GM10847 (cell line): ENCODE data around the gene BANF1.

ENCODE experiments used
- POLR2A ChIP-seq: IDR thresholded peaks from 2 replicates; pipeline ENCODE4 v1.6.1; 2011; ENCODE audit not compliant: insufficient read length; ENCODE audit errors: extremely low read depth

The BANF1 gene

DNA sequence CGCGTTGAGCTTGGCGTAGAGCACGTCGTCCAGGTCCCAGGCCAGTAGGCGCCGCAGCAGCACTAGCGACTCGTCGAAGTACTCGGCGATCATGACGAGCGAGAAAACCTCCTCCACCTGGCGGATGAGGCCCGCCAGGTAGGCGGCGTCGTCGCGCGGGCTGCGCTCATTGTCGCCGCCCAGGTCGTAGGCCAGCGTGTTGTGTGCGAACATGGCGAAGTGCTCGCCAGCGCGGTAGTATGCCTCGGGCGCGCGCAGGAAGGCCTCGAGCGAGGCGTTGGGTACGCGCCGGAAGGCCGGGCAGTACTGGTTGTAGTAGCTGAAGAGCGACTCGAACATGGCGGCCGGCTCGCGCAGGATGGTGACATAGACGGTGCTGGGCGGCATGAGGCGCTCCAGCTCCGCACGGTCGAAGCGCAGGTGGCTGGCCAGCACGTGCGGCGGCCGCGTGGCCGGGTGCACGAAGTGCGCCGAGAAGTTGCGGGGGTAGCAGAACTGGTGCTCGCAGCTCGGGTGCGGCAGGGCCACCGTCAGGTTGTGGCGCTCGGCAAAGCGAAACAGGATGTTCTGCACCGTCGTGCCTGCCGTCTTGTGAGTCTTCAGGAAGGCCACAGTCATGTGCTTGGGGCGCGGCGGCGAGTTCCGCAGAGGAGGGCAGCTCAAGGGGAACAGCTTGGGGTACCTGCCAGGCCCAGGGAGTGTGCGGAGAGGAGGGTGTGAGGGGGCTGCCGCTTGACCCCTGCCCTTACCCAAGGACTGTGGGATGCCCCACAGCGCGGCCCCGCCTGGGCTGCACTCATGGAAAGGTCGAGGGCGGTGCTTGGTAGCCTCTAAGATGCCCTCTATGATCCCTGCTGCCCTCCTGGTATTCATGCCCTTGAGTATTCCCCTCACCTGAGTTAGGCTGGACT lies 40.9 kb downstream of the BANF1 start:
- TF ChIP-seq POLR2A: no peak

DNA sequence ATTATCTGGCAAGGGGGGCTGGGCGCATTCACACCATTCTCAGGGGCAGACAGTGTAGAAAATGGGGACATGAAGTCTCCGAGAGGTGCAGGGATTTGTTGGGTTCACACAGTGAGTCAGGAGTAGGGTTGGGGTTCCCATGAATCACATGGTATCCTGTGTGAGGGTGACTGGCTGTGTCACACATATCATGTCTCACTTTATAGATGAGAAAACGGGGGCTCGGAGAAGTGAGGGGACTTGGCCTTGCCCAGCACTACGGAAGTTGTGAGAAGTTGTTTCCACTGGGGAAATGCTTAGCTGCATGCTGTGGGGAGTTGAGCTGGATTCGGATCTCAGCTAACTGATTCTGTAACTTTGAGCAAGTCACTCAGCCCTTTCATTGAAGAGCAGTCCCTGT lies 42.5 kb downstream of the BANF1 start:
- TF ChIP-seq POLR2A: no peak

DNA sequence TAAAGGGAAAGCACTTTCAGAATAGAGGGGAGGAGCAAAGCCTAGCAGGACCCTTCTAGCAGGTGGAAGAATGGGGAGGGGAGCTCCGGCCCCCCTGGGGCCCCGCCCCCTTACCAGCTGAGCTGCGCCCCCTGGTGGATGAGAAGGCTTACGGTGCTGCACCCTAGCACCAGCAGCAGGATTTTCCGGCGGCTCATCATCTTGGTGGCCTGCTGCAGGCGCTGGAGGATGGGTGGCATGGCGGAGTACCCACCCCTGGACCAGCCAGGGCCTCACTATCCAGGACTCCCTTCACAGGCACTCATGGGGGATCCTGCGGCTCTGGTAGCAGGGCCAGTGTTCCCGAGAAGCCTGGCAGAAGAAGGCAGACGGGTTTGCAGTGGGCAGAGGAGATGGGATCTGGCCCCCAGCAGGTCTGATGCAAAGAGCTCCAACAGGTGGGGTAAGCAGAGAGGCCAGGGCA lies 42.9 kb downstream of the BANF1 start:
- no peak for TF ChIP-seq POLR2A

DNA sequence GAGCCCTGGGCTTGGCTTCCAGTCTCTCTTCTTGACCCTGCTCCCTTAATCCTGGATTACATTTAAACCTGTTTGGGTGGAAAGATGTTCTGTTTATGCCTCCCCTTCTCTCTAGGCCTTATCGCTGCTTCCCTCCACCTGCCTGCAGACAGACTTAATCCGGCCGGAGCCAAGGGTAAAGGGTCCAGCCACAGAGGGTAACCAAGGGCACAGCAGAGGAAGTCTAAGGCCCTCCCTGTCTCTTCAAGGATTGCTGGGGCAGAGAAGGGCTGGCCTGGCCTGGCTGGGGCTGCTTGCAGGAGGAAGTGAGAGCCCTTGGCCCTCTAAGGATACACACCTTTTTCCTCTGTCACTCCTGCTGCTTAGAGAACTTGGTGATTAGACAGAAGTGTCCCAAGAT lies 44.6 kb downstream of the BANF1 start:
- TF ChIP-seq POLR2A: no peak

DNA sequence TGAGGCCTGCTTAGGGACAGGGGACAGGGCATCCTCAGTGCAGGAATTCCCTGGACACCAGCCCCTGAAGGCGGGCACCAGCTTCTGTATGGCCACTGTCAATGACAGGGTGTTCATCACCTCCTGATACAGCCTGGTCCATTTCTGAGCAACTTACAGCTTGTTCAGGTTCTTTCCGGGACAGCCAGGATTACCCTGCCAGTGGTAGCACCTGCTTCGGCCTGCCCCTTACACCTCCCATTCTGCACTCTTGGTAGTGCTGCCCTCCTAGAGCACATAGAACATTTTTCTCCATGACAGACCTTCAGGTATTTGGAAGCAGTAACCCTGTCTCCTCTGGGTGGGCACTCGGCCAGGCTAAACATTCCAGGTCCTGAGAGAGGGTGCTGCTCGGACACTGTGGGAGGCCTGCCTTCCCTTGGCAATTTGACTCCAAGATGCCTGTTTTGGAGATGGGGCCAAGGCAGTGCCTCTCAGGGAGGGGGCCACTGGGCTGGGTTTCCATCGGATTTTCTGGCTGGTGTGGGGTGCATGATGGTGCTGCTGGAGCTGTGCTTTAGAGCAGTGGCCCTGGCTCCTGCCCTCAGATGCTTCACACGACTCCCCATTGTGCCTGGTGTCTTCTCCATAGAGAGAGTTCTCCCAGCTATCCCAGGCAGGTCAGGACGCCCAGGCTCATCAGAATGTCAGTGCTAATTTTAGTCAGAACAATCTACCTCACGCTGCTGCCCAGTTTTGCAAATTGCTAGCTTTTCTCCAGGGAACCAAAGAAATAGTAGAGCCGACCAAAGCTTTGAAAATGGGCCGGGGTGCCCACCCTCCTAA lies 45.5 kb downstream of the BANF1 start:
- TF ChIP-seq POLR2A: no peak

DNA sequence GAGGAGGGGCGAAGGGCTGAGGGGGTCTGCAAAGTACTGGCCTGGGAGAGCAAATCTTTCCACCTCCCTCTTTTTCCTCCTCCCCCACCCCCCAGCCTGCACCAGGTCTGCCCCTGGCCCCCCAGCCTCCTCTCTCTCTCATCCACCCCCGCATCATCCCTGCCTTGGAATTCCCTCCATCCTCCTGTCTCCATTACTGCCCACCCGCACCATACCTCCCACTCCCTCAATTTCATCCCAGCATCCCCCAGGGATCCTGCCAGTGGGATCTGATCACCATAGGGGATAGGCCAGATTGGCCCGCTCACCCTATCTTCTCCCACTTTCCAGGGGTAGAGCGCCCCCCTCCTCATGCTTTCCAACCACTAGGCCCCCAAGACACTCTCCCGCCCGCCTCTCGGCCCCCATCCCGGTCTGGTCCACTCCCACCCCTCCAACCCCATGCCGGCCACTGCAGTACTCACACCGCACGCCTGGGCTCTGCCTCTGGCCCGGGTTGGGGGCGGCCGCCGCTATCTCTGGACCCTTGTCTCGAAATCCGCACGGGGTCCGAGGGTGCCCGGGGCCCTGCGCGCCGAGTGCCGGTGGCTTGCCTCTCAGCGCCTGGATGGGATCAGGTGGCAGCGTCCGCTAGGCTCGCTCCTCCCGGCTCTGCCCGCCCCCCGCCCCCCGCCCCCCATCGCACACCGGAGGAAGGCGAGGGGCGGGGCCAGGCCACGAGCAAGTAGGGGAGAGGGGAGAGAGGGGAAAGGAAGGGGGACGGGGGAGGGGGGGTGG lies 46.4 kb downstream of the BANF1 start, which contains the start of gene GAL3ST3:
Gene GAL3ST3, minus strand, starts transcription at position 615 of the 777 bp plus-strand sequence. CDS start 3,746 bp downstream, outside the sequence.
- no peak for TF ChIP-seq POLR2A

DNA sequence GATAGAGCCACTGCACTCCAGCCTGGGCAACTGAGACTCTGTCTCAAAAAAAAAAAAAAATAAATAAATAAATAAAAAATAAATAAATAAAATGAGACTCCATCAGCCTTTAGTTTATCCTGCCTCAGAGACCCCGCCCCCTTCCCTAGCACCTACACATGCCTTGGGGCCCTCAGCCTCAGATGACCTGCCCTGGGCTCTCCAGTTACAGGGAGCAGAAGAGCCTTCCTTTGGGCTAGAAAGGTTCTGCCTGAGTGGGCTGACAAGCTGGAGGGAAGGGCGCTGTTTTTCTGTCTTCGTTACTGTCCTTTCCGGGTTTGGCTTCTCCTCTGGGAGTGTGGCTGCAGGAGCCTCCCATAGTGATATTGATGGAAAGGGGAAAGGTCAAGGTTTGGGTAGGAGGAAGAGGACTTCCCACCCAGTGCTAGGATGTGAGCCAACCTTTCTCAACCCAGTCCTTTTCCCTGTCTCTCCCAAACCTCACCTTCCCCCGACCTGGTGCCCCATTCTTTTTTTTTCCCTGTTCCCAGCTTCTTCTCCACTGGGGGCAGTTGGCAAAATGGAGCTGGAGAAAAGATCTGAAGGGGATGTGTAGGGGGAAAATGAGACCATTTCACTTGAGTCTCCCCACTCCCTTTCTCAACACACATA lies 48.4 kb downstream of the BANF1 start:
- no peak for TF ChIP-seq POLR2A

DNA sequence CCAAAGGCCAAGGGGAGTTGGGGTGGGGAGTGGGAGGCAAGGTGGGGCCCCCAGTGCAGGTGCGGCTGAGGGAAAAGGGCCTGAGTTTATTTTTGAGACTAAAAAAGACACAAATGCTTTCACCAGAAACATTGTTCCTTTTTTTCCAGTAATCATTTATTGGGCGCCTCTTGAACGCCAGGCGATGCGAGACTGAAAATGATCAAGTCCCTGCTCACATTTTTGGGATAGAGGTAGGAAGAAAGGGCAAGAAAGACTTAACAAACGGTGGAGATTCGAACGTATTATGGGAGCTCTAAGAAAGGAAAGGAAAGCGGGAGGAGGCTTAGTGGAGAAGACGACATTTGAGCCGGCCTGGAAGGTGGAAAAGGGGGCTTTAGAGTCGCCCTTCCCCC lies 49.1 kb downstream of the BANF1 start:
- TF ChIP-seq POLR2A: no peak

DNA sequence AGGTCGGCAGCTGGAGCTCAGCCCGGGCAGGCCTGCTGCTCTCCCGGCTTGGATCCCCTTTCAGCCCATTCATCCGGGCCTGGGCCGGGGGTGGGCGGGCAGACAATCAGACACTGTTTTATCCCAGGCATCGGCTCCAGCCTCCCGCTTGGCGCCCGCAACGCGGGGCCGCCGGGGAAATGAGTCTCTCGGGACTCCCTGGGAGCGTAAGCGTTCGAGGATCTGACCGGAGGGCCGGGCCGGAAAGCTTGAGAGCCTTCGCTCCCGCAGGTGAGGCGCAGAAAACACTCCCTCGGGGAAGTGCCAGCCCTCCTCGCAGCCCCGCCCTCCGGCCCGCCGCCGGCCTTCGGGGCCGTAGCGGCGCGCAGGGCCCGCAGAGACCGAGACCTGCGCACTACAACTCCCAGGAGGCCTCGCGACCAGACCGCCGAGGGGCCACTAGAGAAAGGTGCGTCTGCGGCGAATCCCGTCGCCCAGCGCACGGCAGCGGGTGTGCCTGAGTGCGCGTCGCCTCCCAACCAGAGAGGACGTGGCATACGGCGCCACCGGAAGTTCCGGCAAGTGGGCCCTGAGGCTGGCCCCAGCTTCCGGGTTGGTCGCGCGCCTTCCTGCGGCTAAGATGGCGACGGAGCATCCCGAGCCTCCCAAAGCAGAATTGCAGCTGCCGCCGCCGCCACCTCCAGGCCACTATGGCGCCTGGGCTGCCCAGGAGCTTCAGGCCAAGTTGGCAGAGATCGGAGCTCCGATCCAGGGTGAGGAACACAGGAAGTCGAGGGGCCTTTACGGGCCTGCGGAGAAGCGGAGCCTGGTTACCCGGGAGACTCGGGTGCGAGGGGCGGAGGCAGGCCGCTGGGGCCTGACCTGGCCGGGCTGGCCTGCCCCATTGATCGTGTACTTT lies 49.7 kb downstream of the BANF1 start, which contains the start of gene SF3B2:
Gene SF3B2, plus strand, starts transcription at position 599 of the 898 bp plus-strand sequence. Its CDS starts 21 bp downstream, at position 620.
- TF ChIP-seq POLR2A: peak; percentile 79

DNA sequence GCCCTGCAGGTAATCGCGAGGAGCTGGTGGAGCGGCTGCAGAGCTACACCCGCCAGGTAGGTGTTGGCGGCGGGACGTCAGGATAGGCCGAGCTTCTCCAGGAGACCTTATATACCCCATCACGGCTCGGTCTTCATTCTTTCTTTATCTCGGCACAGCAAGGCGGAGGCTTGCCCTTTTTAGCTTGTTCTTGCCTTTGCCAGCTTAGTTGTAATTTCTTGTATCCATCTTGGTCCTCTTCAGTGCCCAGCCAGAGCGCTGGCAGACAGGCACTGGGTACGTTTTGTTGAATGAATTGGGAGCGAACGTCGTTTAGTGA lies 50.3 kb downstream of the BANF1 start:
- no peak for TF ChIP-seq POLR2A
